ENCODE results near the gene TMX4.

DNA sequence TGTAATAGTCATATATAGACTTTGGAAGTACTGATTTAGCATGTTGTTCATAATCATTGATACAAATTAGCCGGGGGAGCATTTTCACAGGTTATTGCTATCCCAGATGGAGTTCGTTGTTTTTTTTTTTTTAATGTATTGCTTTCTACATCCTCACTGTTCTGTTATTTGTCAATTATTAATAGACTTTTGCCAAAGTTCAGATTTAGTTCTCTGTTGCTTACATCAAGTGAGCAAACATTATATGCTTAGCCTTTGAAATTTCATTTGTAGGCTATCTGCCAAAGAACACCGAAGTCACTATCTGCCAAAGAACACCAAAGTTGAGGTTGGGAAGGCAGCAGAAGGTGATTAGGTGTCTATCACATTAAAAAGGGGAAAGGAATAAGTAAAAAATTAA, 79.2 kb downstream of the TMX4 start, which contains the start of gene HAO1:
- TF ChIP-seq ZNF274 (IDR thresholded peaks at IDR 0.05; ENCODE audit: low read depth, low read length), result no peak
- TF ChIP-seq, protein P1, sequence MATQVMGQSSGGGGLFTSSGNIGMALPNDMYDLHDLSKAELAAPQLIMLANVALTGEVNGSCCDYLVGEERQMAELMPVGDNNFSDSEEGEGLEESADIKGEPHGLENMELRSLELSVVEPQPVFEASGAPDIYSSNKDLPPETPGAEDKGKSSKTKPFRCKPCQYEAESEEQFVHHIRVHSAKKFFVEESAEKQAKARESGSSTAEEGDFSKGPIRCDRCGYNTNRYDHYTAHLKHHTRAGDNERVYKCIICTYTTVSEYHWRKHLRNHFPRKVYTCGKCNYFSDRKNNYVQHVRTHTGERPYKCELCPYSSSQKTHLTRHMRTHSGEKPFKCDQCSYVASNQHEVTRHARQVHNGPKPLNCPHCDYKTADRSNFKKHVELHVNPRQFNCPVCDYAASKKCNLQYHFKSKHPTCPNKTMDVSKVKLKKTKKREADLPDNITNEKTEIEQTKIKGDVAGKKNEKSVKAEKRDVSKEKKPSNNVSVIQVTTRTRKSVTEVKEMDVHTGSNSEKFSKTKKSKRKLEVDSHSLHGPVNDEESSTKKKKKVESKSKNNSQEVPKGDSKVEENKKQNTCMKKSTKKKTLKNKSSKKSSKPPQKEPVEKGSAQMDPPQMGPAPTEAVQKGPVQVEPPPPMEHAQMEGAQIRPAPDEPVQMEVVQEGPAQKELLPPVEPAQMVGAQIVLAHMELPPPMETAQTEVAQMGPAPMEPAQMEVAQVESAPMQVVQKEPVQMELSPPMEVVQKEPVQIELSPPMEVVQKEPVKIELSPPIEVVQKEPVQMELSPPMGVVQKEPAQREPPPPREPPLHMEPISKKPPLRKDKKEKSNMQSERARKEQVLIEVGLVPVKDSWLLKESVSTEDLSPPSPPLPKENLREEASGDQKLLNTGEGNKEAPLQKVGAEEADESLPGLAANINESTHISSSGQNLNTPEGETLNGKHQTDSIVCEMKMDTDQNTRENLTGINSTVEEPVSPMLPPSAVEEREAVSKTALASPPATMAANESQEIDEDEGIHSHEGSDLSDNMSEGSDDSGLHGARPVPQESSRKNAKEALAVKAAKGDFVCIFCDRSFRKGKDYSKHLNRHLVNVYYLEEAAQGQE (IDR thresholded peaks at IDR 0.05; ENCODE audit: low read depth), result no peak
- TF ChIP-seq EZH2phosphoT487 (IDR thresholded peaks at IDR 0.05; ENCODE audit: borderline replicate concordance), result no peak
- TF ChIP-seq, protein P2, sequence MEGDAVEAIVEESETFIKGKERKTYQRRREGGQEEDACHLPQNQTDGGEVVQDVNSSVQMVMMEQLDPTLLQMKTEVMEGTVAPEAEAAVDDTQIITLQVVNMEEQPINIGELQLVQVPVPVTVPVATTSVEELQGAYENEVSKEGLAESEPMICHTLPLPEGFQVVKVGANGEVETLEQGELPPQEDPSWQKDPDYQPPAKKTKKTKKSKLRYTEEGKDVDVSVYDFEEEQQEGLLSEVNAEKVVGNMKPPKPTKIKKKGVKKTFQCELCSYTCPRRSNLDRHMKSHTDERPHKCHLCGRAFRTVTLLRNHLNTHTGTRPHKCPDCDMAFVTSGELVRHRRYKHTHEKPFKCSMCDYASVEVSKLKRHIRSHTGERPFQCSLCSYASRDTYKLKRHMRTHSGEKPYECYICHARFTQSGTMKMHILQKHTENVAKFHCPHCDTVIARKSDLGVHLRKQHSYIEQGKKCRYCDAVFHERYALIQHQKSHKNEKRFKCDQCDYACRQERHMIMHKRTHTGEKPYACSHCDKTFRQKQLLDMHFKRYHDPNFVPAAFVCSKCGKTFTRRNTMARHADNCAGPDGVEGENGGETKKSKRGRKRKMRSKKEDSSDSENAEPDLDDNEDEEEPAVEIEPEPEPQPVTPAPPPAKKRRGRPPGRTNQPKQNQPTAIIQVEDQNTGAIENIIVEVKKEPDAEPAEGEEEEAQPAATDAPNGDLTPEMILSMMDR (IDR thresholded peaks at IDR 0.05 in 2 of 3, conservative IDR thresholded peaks at IDR 0.05 in 1 of 3; ENCODE audit: borderline replicate concordance in 1 of 3, insufficient read depth in 1 of 3, low read depth in 2 of 3, low read length in 2 of 3), result no peak
- no peak for TF ChIP-seq EZH2 (IDR thresholded peaks at IDR 0.05)
- TF ChIP-seq SRF (IDR thresholded peaks at IDR 0.05; ENCODE audit: low read depth), result no peak
- no peak for TF ChIP-seq YY1 (IDR thresholded peaks at IDR 0.05; ENCODE audit: extremely low read depth, insufficient replicate concordance, low read depth, low read length)
- no peak for TF ChIP-seq ELF1 (IDR thresholded peaks at IDR 0.05; ENCODE audit: borderline replicate concordance, low read depth)
- TF ChIP-seq JUND (IDR thresholded peaks at IDR 0.05), result no peak
- no peak for TF ChIP-seq POLR2A (IDR thresholded peaks at IDR 0.05; ENCODE audit: borderline replicate concordance, extremely low read depth, insufficient read depth, insufficient read length)
- TF ChIP-seq ZFX (IDR thresholded peaks at IDR 0.05), result no peak
- no peak for TF ChIP-seq POLR2AphosphoS5 (IDR thresholded peaks at IDR 0.05; ENCODE audit: low read depth, low read length)
- TF ChIP-seq CEBPB (IDR thresholded peaks at IDR 0.05; ENCODE audit: low read depth), result no peak

Data from HCT116 (cell line).